HCT116 (cell line): ENCODE measurements around the gene EFNB2. TPM values are rescaled to one million over a fixed set of nuclear protein-coding genes. Genes with fewer than 3 reads are reported as not detected.
A peak's percentile ranks its signal among the peaks of the same experiment; 100 is the strongest.

Experiments
- ATAC-seq: fragments of 200-7000 bp; cut with Tn5 transposase; 2 replicates; pipeline ENCODE4 v1.9.1; 2020; ENCODE audit warnings: mild to moderate bottlenecking, moderate library complexity
- BruUV-seq: library from RNA; stranded (reverse); fragments of 400-500 nt; replicated peaks from 2 replicates; lab custom pipeline; 2021; lab: Mats Ljungman, UMichigan
- CTCF ChIA-PET: fragments of 300-600 bp; sonication (Branson Sonifier 250); formaldehyde crosslinking; loops from one replicate; lab custom pipeline; 2021; ENCODE audit warnings: antibody characterized with exemption; lab: Charles Lee
- POLR2A ChIA-PET: fragments of 300-600, 350-600 bp; sonication (Branson Sonifier 250); formaldehyde crosslinking; loops from one replicate; lab custom pipeline; 2021; ENCODE audit warnings: antibody characterized with exemption; lab: Charles Lee
- RAD21 ChIA-PET, 2 experiments: fragments of 300-600 bp; sonication (Branson Sonifier 250); formaldehyde crosslinking; loops; one replicate each; lab custom pipeline; 2023; ENCODE audit warnings: low total read pairs in 2 of 2; ENCODE audit not compliant: uncharacterized antibody in 2 of 2, unreplicated experiment in 2 of 2, low non-redundant PET in 1 of 2; lab: Charles Lee
- DNase-seq: peaks from one replicate; pipeline ENCODE4 v3.0.0-alpha.2; 2010; ENCODE audit warnings: low read depth, low spot score
- H2AFZ ChIP-seq: fragments of 200-600 bp; shearing (Covaris generic), sonication (generic); 2 replicates; pipeline ENCODE4 v1.6.1; 2017; ENCODE audit warnings: low read depth, mixed run types, mixed read lengths, antibody characterized with exemption, low read length; ENCODE audit not compliant: poor library complexity, severe bottlenecking
- H3K27ac ChIP-seq: 2 replicates; pipeline ENCODE4 v1.5.1; 2012; ENCODE audit warnings: low read depth, low read length
- H3K27me3 ChIP-seq: fragments of 200-600 bp; sonication (generic); 2 replicates; pipeline ENCODE4 v1.6.1; 2016; ENCODE audit warnings: mixed run types, low read length, mixed read lengths; ENCODE audit not compliant: insufficient read depth
- H3K36me3 ChIP-seq, 2 experiments: fragments of 200-500 bp in 1 of 2; fragments of 200-600 bp in 1 of 2; sonication (Bioruptor generic) in 1 of 2; sonication (generic) in 1 of 2; 2 replicates each; pipeline versions ENCODE4 v1.5.1 to v1.6.1; 2014 to 2016; ENCODE audit warnings: low read length in 2 of 2, inconsistent platforms in 1 of 2, mixed read lengths in 1 of 2, mixed run types in 1 of 2; ENCODE audit not compliant: insufficient read depth in 2 of 2, control insufficient read depth in 1 of 2
- H3K4me1 ChIP-seq, 2 experiments: fragments of 200-600 bp in 1 of 2; sonication (generic) in 1 of 2; 2 replicates each; pipeline versions ENCODE4 v1.5.1 to v1.6.1; 2012 to 2017; ENCODE audit warnings: low read length in 2 of 2, inconsistent platforms in 1 of 2, mild to moderate bottlenecking in 1 of 2, mixed read lengths in 1 of 2, mixed run types in 1 of 2, moderate library complexity in 1 of 2; ENCODE audit not compliant: insufficient read depth in 2 of 2, control insufficient read depth in 1 of 2
- H3K4me2 ChIP-seq: fragments of 200-600 bp; sonication (generic); 2 replicates; pipeline ENCODE4 v1.6.1; 2017; ENCODE audit warnings: mixed run types, low read length, mixed read lengths
- H3K4me3 ChIP-seq, 2 experiments: fragments of 200-600 bp in 1 of 2; sonication (generic) in 1 of 2; replicated peaks in 1 of 2; 2 replicates each; pipeline ENCODE4 v1.5.1; 2011 to 2016; ENCODE audit warnings: low read length in 2 of 2, control low read depth in 1 of 2, low read depth in 1 of 2, mild to moderate bottlenecking in 1 of 2, mixed read lengths in 1 of 2, mixed run types in 1 of 2
- H3K79me2 ChIP-seq: fragments of 200-600 bp; sonication (generic); 2 replicates; pipeline ENCODE4 v1.6.1; 2017; ENCODE audit warnings: mild to moderate bottlenecking, mixed run types, low read length, moderate library complexity, mixed read lengths; ENCODE audit not compliant: insufficient read depth
- H3K9ac ChIP-seq: fragments of 200-600 bp; sonication (generic); 2 replicates; pipeline ENCODE4 v1.6.1; 2016; ENCODE audit warnings: low read length, mixed read lengths
- H3K9me2 ChIP-seq: fragments of 200-600 bp; sonication (generic), shearing (Covaris generic); 2 replicates; pipeline ENCODE4 v1.6.1; 2017; ENCODE audit warnings: mixed run types, mild to moderate bottlenecking, moderate library complexity; ENCODE audit not compliant: insufficient read depth
- H3K9me3 ChIP-seq, 2 experiments: fragments of 200-500 bp in 1 of 2; fragments of 200-600 bp in 1 of 2; sonication (Bioruptor generic) in 1 of 2; sonication (generic) in 1 of 2; 2 replicates each; pipeline ENCODE4 v1.6.1; 2014 to 2017; ENCODE audit warnings: low read length in 2 of 2, mixed read lengths in 2 of 2, inconsistent platforms in 1 of 2, low read depth in 1 of 2, mild to moderate bottlenecking in 1 of 2, mixed run types in 1 of 2, moderate library complexity in 1 of 2; ENCODE audit not compliant: control insufficient read depth in 1 of 2, insufficient read depth in 1 of 2
- H4K20me1 ChIP-seq: fragments of 200-600 bp; sonication (generic), shearing (Covaris generic); 2 replicates; pipeline ENCODE4 v1.6.1; 2017; ENCODE audit warnings: mixed run types, mild to moderate bottlenecking, moderate library complexity; ENCODE audit not compliant: insufficient read depth
- CBX3 ChIP-seq: IDR thresholded peaks from 2 replicates; pipeline ENCODE4 v1.6.1; 2012; ENCODE audit warnings: low read depth
- CEBPB ChIP-seq: IDR thresholded peaks from 2 replicates; pipeline ENCODE4 v1.6.1; 2012; ENCODE audit warnings: low read depth
- CTCF ChIP-seq, 3 experiments: fragments of 200-600 bp in 1 of 3; sonication (generic) in 1 of 3; IDR thresholded peaks in 2 of 3; conservative IDR thresholded peaks in 1 of 3; 2 replicates each; pipeline ENCODE4 v1.5.1; 2012 to 2017; ENCODE audit warnings: low read depth in 2 of 3, low read length in 2 of 3, antibody characterized with exemption in 1 of 3, borderline replicate concordance in 1 of 3, control low read depth in 1 of 3, mild to moderate bottlenecking in 1 of 3, mixed read lengths in 1 of 3, mixed run types in 1 of 3, moderate library complexity in 1 of 3; ENCODE audit not compliant: insufficient read depth in 1 of 3
- ELF1 ChIP-seq: IDR thresholded peaks from 2 replicates; pipeline ENCODE4 v1.6.1; 2012; ENCODE audit warnings: low read depth, borderline replicate concordance
- FOSL1 ChIP-seq: IDR thresholded peaks from 2 replicates; pipeline ENCODE4 v1.6.1; 2012; ENCODE audit warnings: low read depth
- MAX ChIP-seq: IDR thresholded peaks from 2 replicates; pipeline ENCODE4 v1.6.1; 2012
- POLR2A ChIP-seq: IDR thresholded peaks from 2 replicates; pipeline ENCODE4 v1.7.0; 2011; ENCODE audit warnings: borderline replicate concordance; ENCODE audit not compliant: insufficient read depth, insufficient read length; ENCODE audit errors: extremely low read depth
- POLR2AphosphoS5 ChIP-seq: IDR thresholded peaks from 2 replicates; pipeline ENCODE4 v1.6.1; 2011; ENCODE audit warnings: mild to moderate bottlenecking, low read depth, low read length, moderate library complexity
- RAD21 ChIP-seq: IDR thresholded peaks from 2 replicates; pipeline ENCODE4 v1.6.1; 2012; ENCODE audit warnings: low read depth, mild to moderate bottlenecking
- YY1 ChIP-seq: IDR thresholded peaks from 2 replicates; pipeline ENCODE4 v1.6.1; 2011; ENCODE audit warnings: low read length, low read depth, moderate library complexity, mild to moderate bottlenecking; ENCODE audit not compliant: insufficient replicate concordance; ENCODE audit errors: extremely low read depth
- ZFX ChIP-seq: fragments of 450-650 bp; IDR thresholded peaks from 2 replicates; pipeline ENCODE4 v1.6.1; 2017
- ZNF274 ChIP-seq: fragments of 200-500 bp; sonication (Bioruptor generic); IDR thresholded peaks from 2 replicates; pipeline ENCODE4 v1.6.1; 2014; ENCODE audit warnings: mild to moderate bottlenecking, low read depth, low read length, inconsistent platforms
- intact Hi-C: fragments of 100-400 bp; cut with micrococcal nuclease; formaldehyde crosslinking; loops from 2 replicates; pipeline ENCODE4 v1.10.0; 2022
- total RNA-seq: library from RNA; stranded (reverse); gene quantifications from one replicate; pipeline ENCODE4 v1.2.1, GENCODE V29; 2021; ENCODE audit not compliant: unreplicated experiment
- TF ChIP-seq, protein P1 (sequence below): IDR thresholded peaks from 2 replicates; pipeline ENCODE4 v1.6.1; 2012
- TF ChIP-seq, protein P2 (sequence below): IDR thresholded peaks from 2 replicates; pipeline ENCODE4 v1.6.1; 2012; ENCODE audit warnings: low read depth

EFNB2 gene
- total RNA-seq, 1 experiment from 2014 or later: 30.9 TPM

DNA sequence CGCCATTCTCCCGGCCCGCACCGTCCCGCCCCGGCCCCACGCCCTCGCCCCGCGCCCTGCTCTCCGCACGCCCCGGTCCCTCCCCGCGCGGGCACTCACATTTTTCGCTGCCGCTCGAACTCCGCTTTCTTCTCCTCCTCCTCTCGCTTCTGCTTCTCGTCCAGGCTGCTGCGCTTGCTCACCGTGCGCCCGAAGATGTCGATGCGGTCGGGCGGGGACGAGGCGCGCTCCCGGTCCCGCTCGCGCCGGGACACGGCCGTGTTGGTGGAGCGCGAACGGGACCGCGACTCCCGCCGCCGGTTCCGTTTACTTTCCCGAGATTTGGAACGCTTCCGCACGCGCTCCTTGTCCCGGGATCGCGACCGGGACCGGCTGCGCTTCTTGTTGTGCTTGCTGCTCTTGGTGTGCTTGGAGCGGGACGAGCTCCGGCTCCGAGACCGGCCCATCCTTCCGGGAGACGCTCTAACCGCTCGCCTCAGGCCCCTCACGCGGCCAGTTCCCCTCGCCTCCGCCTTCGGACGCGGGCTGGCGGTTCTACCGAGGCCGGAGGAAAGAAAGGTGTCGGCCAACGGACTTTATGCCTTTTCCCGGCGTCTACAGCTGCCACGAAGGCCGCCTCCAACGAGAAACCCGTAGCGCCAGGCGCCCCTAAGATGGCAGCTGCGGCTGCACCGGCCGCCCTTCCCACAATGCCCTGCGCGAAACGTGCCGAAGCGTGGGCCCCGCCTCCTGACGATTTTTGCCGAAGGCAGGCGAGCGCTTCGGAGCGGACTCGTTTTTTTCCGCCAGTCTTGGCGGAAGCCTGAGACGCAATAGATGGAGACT, 32.2 kb upstream of the EFNB2 start, which contains the start of gene ARGLU1 (continued):
- TF ChIP-seq CBX3: no peak
- peak; percentile 86 for TF ChIP-seq ZFX
- TF ChIP-seq, protein P1, sequence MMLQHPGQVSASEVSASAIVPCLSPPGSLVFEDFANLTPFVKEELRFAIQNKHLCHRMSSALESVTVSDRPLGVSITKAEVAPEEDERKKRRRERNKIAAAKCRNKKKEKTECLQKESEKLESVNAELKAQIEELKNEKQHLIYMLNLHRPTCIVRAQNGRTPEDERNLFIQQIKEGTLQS: no peak
- no peak for TF ChIP-seq RAD21
- TF ChIP-seq CTCF (IDR thresholded peaks at IDR 0.05 in 2 of 3, conservative IDR thresholded peaks at IDR 0.05 in 1 of 3; ENCODE audit: borderline replicate concordance in 1 of 3, insufficient read depth in 1 of 3, low read depth in 2 of 3, low read length in 2 of 3): no peak

DNA sequence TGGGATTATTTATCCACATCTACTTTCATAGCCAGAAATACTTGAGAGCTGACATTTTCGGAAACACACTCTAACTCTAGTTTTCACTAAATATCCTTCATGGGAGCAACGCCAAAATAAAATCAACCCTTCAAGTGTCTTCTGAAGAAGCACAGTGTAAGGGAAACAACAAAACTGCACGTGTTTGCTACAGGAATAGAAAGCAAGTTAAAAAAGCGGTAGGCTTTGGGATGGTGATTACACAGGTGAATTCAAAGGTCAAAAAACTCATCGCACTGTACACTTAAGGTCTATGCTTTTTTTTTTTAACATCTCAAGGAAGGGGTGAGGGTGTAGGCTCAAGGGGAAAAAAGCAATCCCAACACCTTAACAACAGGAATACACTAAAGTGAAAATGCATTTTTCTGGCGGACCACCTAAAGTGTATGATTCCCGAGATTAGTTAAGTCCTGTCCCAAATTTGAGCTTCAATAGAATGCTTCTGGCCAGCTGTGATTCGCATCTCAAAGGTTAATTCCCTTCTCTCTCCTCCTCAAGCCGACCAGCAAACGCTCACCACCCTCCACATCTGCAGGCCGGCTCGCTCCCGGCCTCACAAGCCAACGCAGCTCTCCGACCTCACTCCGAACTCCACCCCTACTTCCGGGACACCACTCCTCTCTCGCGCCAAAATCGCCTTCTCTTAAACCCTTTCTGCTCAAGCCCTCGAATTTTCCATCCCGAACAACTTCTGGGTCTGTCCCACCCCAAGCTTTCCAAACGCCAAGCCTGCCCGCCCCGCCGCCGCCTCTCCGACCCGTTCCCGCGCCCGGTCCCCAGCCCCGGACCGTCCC, 31.4 kb upstream of the EFNB2 start:
- no peaks in the 10 kb centered on the region for H3K36me3 ChIP-seq
- peak overlapping the region; percentile 91 for H3K27ac ChIP-seq
- BruUV-seq: no TSS peak
- H3K4me2 ChIP-seq: peak overlapping the region; percentile 87
- DNase-seq (no peak), ATAC-seq (peak; percentile 17; the same call in 1 of the 2 replicates)
- no peak overlapping the region for H2AFZ ChIP-seq
- H3K79me2 ChIP-seq: peaks cover 62% of the 10 kb centered on the region
- peak overlapping the region; percentile 79 to 85 for H3K4me3 ChIP-seq
- intact Hi-C loops: no loop called here
- peaks cover 47% of the 10 kb centered on the region; the same call in 1 of the 2 replicates for H4K20me1 ChIP-seq
- peaks cover 22 to 44% of the 10 kb centered on the region in 2 experiments for H3K4me1 ChIP-seq
- POLR2A ChIA-PET: no interaction called here
- no peaks in the 10 kb centered on the region for H3K9me3 ChIP-seq
- RAD21 ChIA-PET: no interaction called here
- CTCF ChIA-PET: interaction anchor here (1.7 kb wide), 1 partner anchor 53 kb away, joined by 4 read pairs; no protein-coding TSS in a partner anchor
- H3K9me2 ChIP-seq: no peaks in the 10 kb centered on the region
- no peaks in the 10 kb centered on the region for H3K27me3 ChIP-seq
- peak overlapping the region; percentile 96 for H3K9ac ChIP-seq
- TF ChIP-seq ZNF274 (no peak), CEBPB (no peak), ZFX (no peak), MAX (no peak), ELF1 (no peak), YY1 (no peak), FOSL1 (no peak), POLR2AphosphoS5 (no peak), POLR2A (no peak)
- TF ChIP-seq, protein P2, sequence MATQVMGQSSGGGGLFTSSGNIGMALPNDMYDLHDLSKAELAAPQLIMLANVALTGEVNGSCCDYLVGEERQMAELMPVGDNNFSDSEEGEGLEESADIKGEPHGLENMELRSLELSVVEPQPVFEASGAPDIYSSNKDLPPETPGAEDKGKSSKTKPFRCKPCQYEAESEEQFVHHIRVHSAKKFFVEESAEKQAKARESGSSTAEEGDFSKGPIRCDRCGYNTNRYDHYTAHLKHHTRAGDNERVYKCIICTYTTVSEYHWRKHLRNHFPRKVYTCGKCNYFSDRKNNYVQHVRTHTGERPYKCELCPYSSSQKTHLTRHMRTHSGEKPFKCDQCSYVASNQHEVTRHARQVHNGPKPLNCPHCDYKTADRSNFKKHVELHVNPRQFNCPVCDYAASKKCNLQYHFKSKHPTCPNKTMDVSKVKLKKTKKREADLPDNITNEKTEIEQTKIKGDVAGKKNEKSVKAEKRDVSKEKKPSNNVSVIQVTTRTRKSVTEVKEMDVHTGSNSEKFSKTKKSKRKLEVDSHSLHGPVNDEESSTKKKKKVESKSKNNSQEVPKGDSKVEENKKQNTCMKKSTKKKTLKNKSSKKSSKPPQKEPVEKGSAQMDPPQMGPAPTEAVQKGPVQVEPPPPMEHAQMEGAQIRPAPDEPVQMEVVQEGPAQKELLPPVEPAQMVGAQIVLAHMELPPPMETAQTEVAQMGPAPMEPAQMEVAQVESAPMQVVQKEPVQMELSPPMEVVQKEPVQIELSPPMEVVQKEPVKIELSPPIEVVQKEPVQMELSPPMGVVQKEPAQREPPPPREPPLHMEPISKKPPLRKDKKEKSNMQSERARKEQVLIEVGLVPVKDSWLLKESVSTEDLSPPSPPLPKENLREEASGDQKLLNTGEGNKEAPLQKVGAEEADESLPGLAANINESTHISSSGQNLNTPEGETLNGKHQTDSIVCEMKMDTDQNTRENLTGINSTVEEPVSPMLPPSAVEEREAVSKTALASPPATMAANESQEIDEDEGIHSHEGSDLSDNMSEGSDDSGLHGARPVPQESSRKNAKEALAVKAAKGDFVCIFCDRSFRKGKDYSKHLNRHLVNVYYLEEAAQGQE: no peak
